BLaER1 (cell line): ENCODE results near the gene PODXL2.
A peak's percentile ranks its signal among the peaks of the same experiment; 100 is the strongest.

Experiments
- H3K27ac ChIP-seq: shearing (Covaris generic); formaldehyde crosslinking; 2 replicates; pipeline ENCODE4 v1.8.1; 2022
- H3K27me3 ChIP-seq: shearing (Covaris generic); formaldehyde crosslinking; 2 replicates; pipeline ENCODE4 v1.8.1; 2022
- H3K36me3 ChIP-seq: shearing (Covaris generic); formaldehyde crosslinking; 2 replicates; pipeline ENCODE4 v1.8.1; 2022
- H3K4me1 ChIP-seq: shearing (Covaris generic); formaldehyde crosslinking; 2 replicates; pipeline ENCODE4 v1.8.1; 2022
- H3K4me2 ChIP-seq: shearing (Covaris generic); formaldehyde crosslinking; 2 replicates; pipeline ENCODE4 v1.8.1; 2022
- H3K4me3 ChIP-seq: shearing (Covaris generic); formaldehyde crosslinking; 2 replicates; pipeline ENCODE4 v1.8.1; 2022
- H3K9ac ChIP-seq: shearing (Covaris generic); formaldehyde crosslinking; 2 replicates; pipeline ENCODE4 v1.8.1; 2022
- H3K9me3 ChIP-seq: shearing (Covaris generic); formaldehyde crosslinking; 2 replicates; pipeline ENCODE4 v1.8.1; 2022
- H4K20me1 ChIP-seq: shearing (Covaris generic); formaldehyde crosslinking; 2 replicates; pipeline ENCODE4 v1.8.1; 2022
- Cebpa-rat ChIP-seq: shearing (Covaris generic); IDR thresholded peaks from 2 replicates; pipeline ENCODE4 v1.8.1; 2022

Gene PODXL2

GRCh38 chr3:127606086-127606805 lies 22.7 kb upstream of the PODXL2 start:
- Histone ChIP-seq H3K9me3 (no peaks in the 10 kb centered on the region), H3K9ac (no peak overlapping the region), H4K20me1 (peaks cover 75% of the 10 kb centered on the region), H3K27ac (no peak overlapping the region), H3K4me2 (no peak overlapping the region), H3K4me3 (no peak overlapping the region), H3K27me3 (no peaks in the 10 kb centered on the region), H3K4me1 (peaks cover 54% of the 10 kb centered on the region), H3K36me3 (peaks cover 99% of the 10 kb centered on the region)
- TF ChIP-seq Cebpa-rat = no peak

GRCh38 chr3:127606981-127607595 lies 21.9 kb upstream of the PODXL2 start:
- Histone ChIP-seq H3K4me1 (peaks cover 48% of the 10 kb centered on the region), H3K4me3 (no peak overlapping the region), H3K9ac (no peak overlapping the region), H3K27ac (no peak overlapping the region), H3K36me3 (peaks cover 99% of the 10 kb centered on the region), H3K9me3 (no peaks in the 10 kb centered on the region), H4K20me1 (peaks cover 70% of the 10 kb centered on the region), H3K27me3 (no peaks in the 10 kb centered on the region), H3K4me2 (no peak overlapping the region)
- no peak for TF ChIP-seq Cebpa-rat

- TF ChIP-seq Cebpa-rat = no peak
- peaks cover 99% of the 10 kb centered on the region for H3K36me3 ChIP-seq
- H3K9ac ChIP-seq = no peak overlapping the region
- no peak overlapping the region for H3K27ac ChIP-seq
- H3K4me1 ChIP-seq = peaks cover 49% of the 10 kb centered on the region
- H3K4me2 ChIP-seq = no peak overlapping the region
- no peak overlapping the region for H3K4me3 ChIP-seq
- H4K20me1 ChIP-seq = peaks cover 70% of the 10 kb centered on the region
- H3K27me3 ChIP-seq = no peaks in the 10 kb centered on the region
- H3K9me3 ChIP-seq = no peaks in the 10 kb centered on the region
These were observed 21.2 kb upstream of the PODXL2 start for GRCh38 chr3:127607675-127608361.

- H3K9ac ChIP-seq = no peak overlapping the region
- TF ChIP-seq Cebpa-rat = no peak
- H3K4me1 ChIP-seq = peaks cover 55% of the 10 kb centered on the region
- H3K4me3 ChIP-seq = no peak overlapping the region
- H3K27ac ChIP-seq = no peak overlapping the region
- peaks cover 74% of the 10 kb centered on the region for H4K20me1 ChIP-seq
- H3K4me2 ChIP-seq = peak overlapping the region; percentile 65; the same call in 1 of the 2 replicates
- H3K27me3 ChIP-seq = no peaks in the 10 kb centered on the region
- no peaks in the 10 kb centered on the region for H3K9me3 ChIP-seq
- H3K36me3 ChIP-seq = peaks cover 99% of the 10 kb centered on the region
These were observed 20.6 kb upstream of the PODXL2 start for GRCh38 chr3:127608362-127608718.

- peaks cover 70% of the 10 kb centered on the region for H3K4me1 ChIP-seq
- H3K9ac ChIP-seq = no peak overlapping the region
- H3K36me3 ChIP-seq = peaks cover 99% of the 10 kb centered on the region
- H3K4me3 ChIP-seq = no peak overlapping the region
- peak overlapping the region; percentile 41; the same call in 1 of the 2 replicates for H3K27ac ChIP-seq
- TF ChIP-seq Cebpa-rat = no peak
- no peaks in the 10 kb centered on the region for H3K9me3 ChIP-seq
- peak overlapping the region; percentile 65 for H3K4me2 ChIP-seq
- peaks cover 76% of the 10 kb centered on the region for H4K20me1 ChIP-seq
- H3K27me3 ChIP-seq = no peaks in the 10 kb centered on the region
These were observed 18.9 kb upstream of the PODXL2 start for GRCh38 chr3:127610105-127610504.

GRCh38 chr3:127611251-127611650 lies 17.7 kb upstream of the PODXL2 start:
- H3K9me3 ChIP-seq = no peaks in the 10 kb centered on the region
- H3K4me1 ChIP-seq = peaks cover 71% of the 10 kb centered on the region
- no peak overlapping the region for H3K4me3 ChIP-seq
- no peak overlapping the region for H3K9ac ChIP-seq
- no peaks in the 10 kb centered on the region for H3K27me3 ChIP-seq
- peak overlapping the region; percentile 18; the same call in 1 of the 2 replicates for H3K27ac ChIP-seq
- peaks cover 81% of the 10 kb centered on the region for H4K20me1 ChIP-seq
- H3K4me2 ChIP-seq = peak overlapping the region; percentile 65; the same call in 1 of the 2 replicates
- no peak for TF ChIP-seq Cebpa-rat
- H3K36me3 ChIP-seq = peaks cover 99% of the 10 kb centered on the region

- Histone ChIP-seq H3K36me3 (peaks cover 99% of the 10 kb centered on the region), H3K9ac (no peak overlapping the region; the same call in 1 of the 2 replicates), H3K27ac (0 out of 2 replicates have a peak overlapping the region, but pooled peaks have one; percentile 1), H3K4me3 (no peak overlapping the region), H3K4me1 (peaks cover 62% of the 10 kb centered on the region), H4K20me1 (peaks cover 81% of the 10 kb centered on the region), H3K4me2 (no peak overlapping the region), H3K9me3 (no peaks in the 10 kb centered on the region), H3K27me3 (no peaks in the 10 kb centered on the region)
- no peak for TF ChIP-seq Cebpa-rat
These were observed 16.0 kb upstream of the PODXL2 start for GRCh38 chr3:127612966-127613365.

GRCh38 chr3:127613406-127613805 lies 15.6 kb upstream of the PODXL2 start:
- Histone ChIP-seq H3K4me1 (peaks cover 58% of the 10 kb centered on the region), H3K9ac (no peak overlapping the region), H3K4me3 (no peak overlapping the region), H3K27me3 (no peaks in the 10 kb centered on the region), H3K27ac (no peak overlapping the region), H3K4me2 (no peak overlapping the region), H3K9me3 (no peaks in the 10 kb centered on the region), H4K20me1 (peaks cover 80% of the 10 kb centered on the region), H3K36me3 (peaks cover 99% of the 10 kb centered on the region)
- no peak for TF ChIP-seq Cebpa-rat

- Histone ChIP-seq H3K4me3 (no peak overlapping the region), H3K9me3 (no peaks in the 10 kb centered on the region), H3K27ac (0 out of 2 replicates have a peak overlapping the region, but pooled peaks have one; percentile 35), H3K4me1 (peaks cover 41% of the 10 kb centered on the region), H4K20me1 (peaks cover 83% of the 10 kb centered on the region), H3K36me3 (peaks cover 99% of the 10 kb centered on the region), H3K9ac (no peak overlapping the region), H3K27me3 (no peaks in the 10 kb centered on the region), H3K4me2 (no peak overlapping the region)
- no peak for TF ChIP-seq Cebpa-rat
These were observed 13.9 kb upstream of the PODXL2 start for GRCh38 chr3:127614928-127615589.
